Body of pancreas (tissue), 4 donors: ENCODE measurements around the gene DPY19L2.
"Not testable (repeated sequence)": the region's sequence is repeated elsewhere in the genome, so short reads cannot be mapped to it uniquely, and the experiment has no call there.

Experiments
- POLR2A ChIP-seq, 3 donors: fragments of 450-650 bp; IDR thresholded peaks; one replicate each; pipeline ENCODE4 v1.6.1; 2016; ENCODE audit warnings: antibody characterized with exemption in 3 of 3, mild to moderate bottlenecking in 2 of 3
- TF ChIP-seq, protein P1 (sequence below), 7 experiments: fragments of 450-650 bp in 4 of 7; fragments of 200-600 bp in 3 of 7; sonication (generic) in 3 of 7; IDR thresholded peaks; one replicate each; pipeline ENCODE4 v1.5.1; 2016 to 2019; ENCODE audit warnings: antibody characterized with exemption in 7 of 7

- TF ChIP-seq, protein P1, sequence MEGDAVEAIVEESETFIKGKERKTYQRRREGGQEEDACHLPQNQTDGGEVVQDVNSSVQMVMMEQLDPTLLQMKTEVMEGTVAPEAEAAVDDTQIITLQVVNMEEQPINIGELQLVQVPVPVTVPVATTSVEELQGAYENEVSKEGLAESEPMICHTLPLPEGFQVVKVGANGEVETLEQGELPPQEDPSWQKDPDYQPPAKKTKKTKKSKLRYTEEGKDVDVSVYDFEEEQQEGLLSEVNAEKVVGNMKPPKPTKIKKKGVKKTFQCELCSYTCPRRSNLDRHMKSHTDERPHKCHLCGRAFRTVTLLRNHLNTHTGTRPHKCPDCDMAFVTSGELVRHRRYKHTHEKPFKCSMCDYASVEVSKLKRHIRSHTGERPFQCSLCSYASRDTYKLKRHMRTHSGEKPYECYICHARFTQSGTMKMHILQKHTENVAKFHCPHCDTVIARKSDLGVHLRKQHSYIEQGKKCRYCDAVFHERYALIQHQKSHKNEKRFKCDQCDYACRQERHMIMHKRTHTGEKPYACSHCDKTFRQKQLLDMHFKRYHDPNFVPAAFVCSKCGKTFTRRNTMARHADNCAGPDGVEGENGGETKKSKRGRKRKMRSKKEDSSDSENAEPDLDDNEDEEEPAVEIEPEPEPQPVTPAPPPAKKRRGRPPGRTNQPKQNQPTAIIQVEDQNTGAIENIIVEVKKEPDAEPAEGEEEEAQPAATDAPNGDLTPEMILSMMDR (IDR thresholded peaks at IDR 0.05), result not testable (repeated sequence)
- not testable (repeated sequence) for TF ChIP-seq POLR2A (IDR thresholded peaks at IDR 0.05)
These were observed 31.5 kb upstream of the DPY19L2 start for GRCh38 chr12:63699678-63700382.
